K562 (cell line): ENCODE measurements around the gene FMN2. TPM values are rescaled to one million over a fixed set of nuclear protein-coding genes. Genes with fewer than 3 reads are reported as not detected.
A peak's percentile ranks its signal among the peaks of the same experiment; 100 is the strongest.

Experiments
- ATAC-seq: fragments of 200-7000 bp; cut with Tn5 transposase; 3 replicates; pipeline ENCODE4 v1.9.1; 2020; ENCODE audit warnings: moderate library complexity
- BruUV-seq: library from RNA; stranded (reverse); fragments of 400-500 nt; replicated peaks from 2 replicates; lab custom pipeline; 2021; lab: Mats Ljungman, UMichigan
- CTCF ChIA-PET: fragments of 300-600 bp; formaldehyde crosslinking; extraction: SDS; loops from one replicate; lab custom pipeline; 2021; ENCODE audit warnings: low intra/inter-chr PET ratio; lab: Yijun Ruan, JAX
- POLR2A ChIA-PET: fragments of 300-600, 350-650 bp; sonication (Branson Sonifier 250); formaldehyde crosslinking; extraction: SDS; loops from one replicate; lab custom pipeline; 2021; ENCODE audit warnings: antibody characterized with exemption, inconsistent platforms; lab: Yijun Ruan, JAX
- DNase-seq, 4 experiments: peaks; one replicate each; pipeline versions ENCODE4 v3.0.0 to v3.0.0-alpha.2; 2011 to 2018; ENCODE audit warnings: low spot score in 3 of 4, mixed read lengths in 3 of 4; ENCODE audit errors: extremely low read depth in 1 of 4
- FAIRE-seq: peaks from 2 replicates; lab custom pipeline; 2011; peaks lifted over from hg19 to GRCh38; lab: Jason Lieb, UNC
- H2AFZ ChIP-seq: 2 replicates; pipeline ENCODE4 v1.6.0; 2011; ENCODE audit warnings: low read depth, low read length, control low read depth, inconsistent platforms
- H3K27ac ChIP-seq: fragments of 200-600 bp; 3 replicates; pipeline ENCODE4 v1.8.0; 2011; ENCODE audit warnings: low read depth, mild to moderate bottlenecking, control low read depth, inconsistent platforms, low read length, moderate library complexity, mixed read lengths; ENCODE audit errors: extremely low read depth
- H3K27me3 ChIP-seq, 2 experiments: fragments of 300-600 bp in 1 of 2; 2 replicates in 1 of 2; 3 replicates in 1 of 2; pipeline versions ENCODE4 v1.6.0 to v1.8.0; 2011; ENCODE audit warnings: inconsistent platforms in 2 of 2, low read length in 2 of 2, mild to moderate bottlenecking in 1 of 2, mixed read lengths in 1 of 2, moderate library complexity in 1 of 2; ENCODE audit not compliant: control insufficient read depth in 2 of 2, insufficient read depth in 2 of 2
- H3K36me3 ChIP-seq: fragments of 300-600 bp; 3 replicates; pipeline ENCODE4 v1.8.0; 2011; ENCODE audit warnings: mild to moderate bottlenecking, low read length, inconsistent platforms; ENCODE audit not compliant: control insufficient read depth, insufficient read depth
- H3K4me1 ChIP-seq, 2 experiments: fragments of 200-600 bp in 1 of 2; replicated peaks in 1 of 2; 2 replicates in 1 of 2; 3 replicates in 1 of 2; pipeline versions ENCODE4 v1.5.1 to v1.8.0; 2011; ENCODE audit warnings: inconsistent platforms in 2 of 2, low read length in 2 of 2, mild to moderate bottlenecking in 1 of 2, mixed read lengths in 1 of 2, moderate library complexity in 1 of 2; ENCODE audit not compliant: control insufficient read depth in 2 of 2, insufficient read depth in 2 of 2
- H3K4me2 ChIP-seq: 2 replicates; pipeline ENCODE4 v1.6.1; 2011; ENCODE audit warnings: low read length, control low read depth, inconsistent platforms, mixed read lengths; ENCODE audit not compliant: insufficient read depth
- H3K4me3 ChIP-seq: fragments of 200-600 bp; sonication (generic), shearing (Covaris generic); 2 replicates; pipeline ENCODE4 v1.5.1; 2016; ENCODE audit warnings: control low read depth, inconsistent platforms
- H3K79me2 ChIP-seq: fragments of 200-600 bp; 3 replicates; pipeline ENCODE4 v1.8.0; 2011; ENCODE audit warnings: low read length, inconsistent platforms; ENCODE audit not compliant: control insufficient read depth, insufficient read depth
- H3K9ac ChIP-seq, 2 experiments: 2 replicates each; pipeline versions ENCODE4 v1.6.0 to v1.6.1; 2011; ENCODE audit warnings: low read depth in 2 of 2, low read length in 2 of 2, control low read depth in 1 of 2, inconsistent platforms in 1 of 2, mild to moderate bottlenecking in 1 of 2, mixed read lengths in 1 of 2; ENCODE audit not compliant: insufficient read depth in 1 of 2
- H3K9me1 ChIP-seq: one replicate; pipeline ENCODE4 v1.6.0; 2011; ENCODE audit warnings: inconsistent platforms, mild to moderate bottlenecking, low read length, moderate library complexity; ENCODE audit not compliant: control insufficient read depth, insufficient read depth
- H3K9me3 ChIP-seq: replicated peaks from 2 replicates; pipeline ENCODE4 v1.5.1; 2011; ENCODE audit warnings: low read depth, low read length, inconsistent platforms; ENCODE audit not compliant: control insufficient read depth, insufficient read depth
- H4K20me1 ChIP-seq: replicated peaks from 2 replicates; pipeline ENCODE4 v1.6.1; 2011; ENCODE audit warnings: low read length, inconsistent platforms, mixed read lengths; ENCODE audit not compliant: control insufficient read depth, insufficient read depth
- ARID1B ChIP-seq: fragments of 450-650 bp; IDR thresholded peaks from 2 replicates; pipeline ENCODE4 v1.6.1; 2016; ENCODE audit warnings: antibody characterized with exemption, mild to moderate bottlenecking, inconsistent platforms
- BRD4 ChIP-seq: fragments of 200-600 bp; sonication (generic); IDR thresholded peaks from 2 replicates; pipeline ENCODE4 v1.6.1; 2017; ENCODE audit warnings: inconsistent platforms
- CBFA2T3 ChIP-seq: fragments of 450-650 bp; IDR thresholded peaks from 2 replicates; pipeline ENCODE4 v1.6.1; 2017
- EP300 ChIP-seq: IDR thresholded peaks from 2 replicates; pipeline ENCODE4 v1.6.1; 2012; ENCODE audit warnings: low read length, improper control_type of control experiment
- GTF2A2 ChIP-seq: IDR thresholded peaks from 2 replicates; pipeline ENCODE4 v1.6.1; 2016; ENCODE audit warnings: mild to moderate bottlenecking, missing genetic modification characterization, missing compliant biosample characterization
- MAFK ChIP-seq: IDR thresholded peaks from 2 replicates; pipeline ENCODE4 v1.6.1; 2011; ENCODE audit warnings: low read length, improper control_type of control experiment
- NCOR1 ChIP-seq: fragments of 450-650 bp; IDR thresholded peaks from 2 replicates; pipeline ENCODE4 v1.6.1; 2016; ENCODE audit warnings: mild to moderate bottlenecking, moderate library complexity
- POLR3A ChIP-seq: IDR thresholded peaks from 2 replicates; pipeline ENCODE4 v1.6.1; 2011; ENCODE audit warnings: borderline replicate concordance, mild to moderate bottlenecking, moderate library complexity; ENCODE audit not compliant: insufficient read length, insufficient read depth; ENCODE audit errors: extremely low read depth
- RB1 ChIP-seq: fragments of 450-650 bp; IDR thresholded peaks from 2 replicates; pipeline ENCODE4 v1.6.1; 2017; ENCODE audit warnings: low read depth, mild to moderate bottlenecking
- SIN3A ChIP-seq, 2 experiments: fragments of 150-350 bp in 1 of 2; IDR thresholded peaks; 2 replicates each; pipeline ENCODE4 v1.6.1; 2011 to 2016; ENCODE audit warnings: borderline replicate concordance in 2 of 2, low read depth in 2 of 2, low read length in 2 of 2, mild to moderate bottlenecking in 2 of 2, moderate library complexity in 2 of 2; ENCODE audit not compliant: control insufficient read depth in 1 of 2
- SIN3B ChIP-seq: fragments of 450-650 bp; IDR thresholded peaks from 2 replicates; pipeline ENCODE4 v1.6.1; 2017; ENCODE audit warnings: low read depth, mild to moderate bottlenecking, moderate library complexity
- STAT5A ChIP-seq: IDR thresholded peaks from 2 replicates; pipeline ENCODE4 v1.6.1; 2012; ENCODE audit warnings: low read length, inconsistent platforms, borderline replicate concordance
- TAL1 ChIP-seq: fragments of 450-650 bp; IDR thresholded peaks from 2 replicates; pipeline ENCODE4 v1.6.1; 2016; ENCODE audit warnings: mild to moderate bottlenecking
- TCF3 ChIP-seq: sonication (generic); formaldehyde crosslinking; IDR thresholded peaks from 2 replicates; pipeline ENCODE4 v1.4.0; 2020; ENCODE audit warnings: mild to moderate bottlenecking, missing genetic modification reagents
- ZNF311 ChIP-seq: fragments of 250-450 bp; sonication (Bioruptor Pico); IDR thresholded peaks from 2 replicates; pipeline ENCODE4 v1.4.0; 2020; ENCODE audit warnings: mild to moderate bottlenecking, moderate library complexity
- ZNF354B ChIP-seq: fragments of 250-450 bp; sonication (Bioruptor Pico); IDR thresholded peaks from 2 replicates; pipeline ENCODE4 v1.4.0; 2020
- WGBS: fragments of 100-300 bp; shearing (Covaris generic); methylation state at CpG from one replicate; pipeline ENCODE4 v1.1.6; 2016; ENCODE audit warnings: low coverage, mixed read lengths; ENCODE audit not compliant: insufficient coverage; ENCODE audit errors: missing lambda C conversion rate; 5-methylcytosine and 5-hydroxymethylcytosine counted together
- in situ Hi-C: fragments of 300-500 bp; cut with MboI; formaldehyde crosslinking; loops from 4 replicates; pipeline ENCODE4 v1.15.0; 2018; ENCODE audit warnings: inconsistent platforms, mixed read lengths
- intact Hi-C: fragments of 100-400 bp; cut with micrococcal nuclease; formaldehyde crosslinking; loops from 2 replicates; pipeline ENCODE4 v1.14.2; 2022
- polyA plus RNA-seq, 8 experiments: library from polyadenylated mRNA; depleted of rRNA in 4 of 8; stranded (reverse) in 5 of 8; unstranded in 3 of 8; fragments of >200 nt; fragmentation: Nextera tagmentation in 2 of 8; fragmentation: Illumina TruSeq in 1 of 8; extraction: Ambion mirVana in 2 of 8; extraction: Trizol in 1 of 8; gene quantifications; 2 replicates each; pipeline versions ENCODE4 v1.2.1 to v1.2.3, GENCODE V29; 2011 to 2014; ENCODE audit warnings: inconsistent platforms in 1 of 8, missing spikeins in 1 of 8
- total RNA-seq, 7 experiments: library from RNA; depleted of rRNA in 6 of 7; stranded (reverse); fragments of >200 nt in 6 of 7; fragmentation: Illumina TruSeq in 2 of 7; extraction: Trizol in 2 of 7; gene quantifications; 2 replicates each; pipeline versions ENCODE4 v1.2.1 to v1.2.3, GENCODE V29; 2011 to 2021; ENCODE audit warnings: low replicate concordance in 1 of 7
- TF ChIP-seq, protein P1 (sequence below): conservative IDR thresholded peaks from 2 replicates; pipeline ENCODE4 v1.6.1; 2011; ENCODE audit warnings: low read depth, mild to moderate bottlenecking, low read length; ENCODE audit not compliant: control insufficient read depth

Gene FMN2
- total and polyA plus RNA-seq, 9 of the 15 experiments (the other 6 are each of a cell fraction or from before 2014, with no cell fraction given) = 0.15 to 0.45 (median 0.16) TPM; not detected in 3

DNA sequence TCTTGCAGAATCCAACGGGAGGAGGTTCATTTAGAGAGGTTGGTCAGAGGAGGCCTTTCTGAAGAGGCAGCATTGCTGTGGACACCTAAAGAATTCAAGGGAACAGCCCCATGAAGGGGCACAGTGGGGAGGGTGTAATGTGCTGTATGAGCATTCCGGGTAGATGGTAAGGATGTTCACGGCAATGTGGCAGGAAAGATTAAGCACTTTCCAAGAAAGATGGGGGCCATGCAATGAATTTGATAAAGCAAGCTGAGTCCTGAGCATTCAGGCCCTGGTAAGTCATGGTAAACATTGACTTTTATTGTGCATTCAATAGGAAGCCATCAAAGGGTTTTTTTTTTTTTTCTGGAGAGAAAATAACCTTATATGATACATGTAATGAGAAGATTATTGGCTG is 353.7 kb downstream of the FMN2 start:
- WGBS = 2% methylated on average over 3 of the region's 3 CpGs

More for the DNA sequence above, 353.7 kb downstream of the FMN2 start:
- no peaks in the 10 kb centered on the region for H4K20me1 ChIP-seq
- intact Hi-C loops = no loop called here
- H3K9ac ChIP-seq = no peak overlapping the region
- no TSS peak for BruUV-seq
- H3K9me1 ChIP-seq = no peaks in the 10 kb centered on the region
- no peaks in the 10 kb centered on the region for H3K79me2 ChIP-seq
- H3K27me3 ChIP-seq = no peaks in the 10 kb centered on the region
- no peak overlapping the region for H3K4me2 ChIP-seq
- H3K27ac ChIP-seq = no peak overlapping the region
- in situ Hi-C loops = no loop called here
- CTCF ChIA-PET = no interaction called here
- H3K4me1 ChIP-seq = no peaks in the 10 kb centered on the region
- H2AFZ ChIP-seq = no peak overlapping the region
- ATAC-seq (peak; percentile 42; the same call in 1 of the 3 replicates), DNase-seq (peak in 1 of 4 experiments; percentile 14), FAIRE-seq (no peak)
- POLR2A ChIA-PET = interaction anchor here (0.6 to 0.7 kb wide), 2 partner anchors 9 to 56 kb away, joined by 3 read pairs; no protein-coding TSS in a partner anchor
- no peaks in the 10 kb centered on the region; the same call in 1 of the 2 replicates for H3K9me3 ChIP-seq
- TF ChIP-seq NCOR1 (peak; percentile 20; the same call in 1 of the 2 replicates), RB1 (no peak), STAT5A (peak; percentile 50; the same call in 1 of the 2 replicates), MAFK (no peak), CBFA2T3 (peak; percentile 57), SIN3B (no peak), ZNF311 (CRISPR knock-in tag) (no peak), BRD4 (no peak), TCF3 (CRISPR knock-in tag) (peak; percentile 25; the same call in 1 of the 2 replicates), ARID1B (peak; percentile 53), POLR3A (no peak), SIN3A (IDR thresholded peaks at IDR 0.05; ENCODE audit: borderline replicate concordance in 2 of 2, control insufficient read depth in 1 of 2, low read depth in 2 of 2, low read length in 2 of 2) (no peak), GTF2A2 (tag) (no peak), ZNF354B (CRISPR knock-in tag) (no peak), TAL1 (peak; percentile 26; the same call in 1 of the 2 replicates), EP300 (peak; percentile 21; the same call in 1 of the 2 replicates)
- TF ChIP-seq, protein P1, sequence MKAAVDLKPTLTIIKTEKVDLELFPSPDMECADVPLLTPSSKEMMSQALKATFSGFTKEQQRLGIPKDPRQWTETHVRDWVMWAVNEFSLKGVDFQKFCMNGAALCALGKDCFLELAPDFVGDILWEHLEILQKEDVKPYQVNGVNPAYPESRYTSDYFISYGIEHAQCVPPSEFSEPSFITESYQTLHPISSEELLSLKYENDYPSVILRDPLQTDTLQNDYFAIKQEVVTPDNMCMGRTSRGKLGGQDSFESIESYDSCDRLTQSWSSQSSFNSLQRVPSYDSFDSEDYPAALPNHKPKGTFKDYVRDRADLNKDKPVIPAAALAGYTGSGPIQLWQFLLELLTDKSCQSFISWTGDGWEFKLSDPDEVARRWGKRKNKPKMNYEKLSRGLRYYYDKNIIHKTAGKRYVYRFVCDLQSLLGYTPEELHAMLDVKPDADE = no peak
- H3K4me3 ChIP-seq = no peak overlapping the region
- H3K36me3 ChIP-seq = no peaks in the 10 kb centered on the region
